GM18526 (cell line): ENCODE measurements around the gene HMG20A.

ENCODE experiments used
- POLR2A ChIP-seq: IDR thresholded peaks from 3 replicates; pipeline ENCODE4 v1.6.1; 2011; ENCODE audit not compliant: insufficient read length; ENCODE audit errors: extremely low read depth

The HMG20A gene

GRCh38 chr15:77497110-77497737, 76.5 kb downstream of the HMG20A start:
- TF ChIP-seq POLR2A, result no peak

- no peak for TF ChIP-seq POLR2A
Measured at GRCh38 chr15:77497942-77498361, 77.3 kb downstream of the HMG20A start.

- TF ChIP-seq POLR2A, result no peak
Measured at GRCh38 chr15:77499087-77499760, 78.5 kb downstream of the HMG20A start.

GRCh38 chr15:77500989-77501388, 80.3 kb downstream of the HMG20A start:
- TF ChIP-seq POLR2A, result no peak

GRCh38 chr15:77502379-77503095, 81.8 kb downstream of the HMG20A start:
- no peak for TF ChIP-seq POLR2A

GRCh38 chr15:77503240-77503639, 82.6 kb downstream of the HMG20A start:
- TF ChIP-seq POLR2A, result no peak

- TF ChIP-seq POLR2A, result no peak
Measured at GRCh38 chr15:77503764-77504163, 83.1 kb downstream of the HMG20A start.

GRCh38 chr15:77504306-77504705, 83.6 kb downstream of the HMG20A start:
- no peak for TF ChIP-seq POLR2A

GRCh38 chr15:77504871-77505270, 84.2 kb downstream of the HMG20A start:
- TF ChIP-seq POLR2A, result no peak

GRCh38 chr15:77505556-77505955, 84.9 kb downstream of the HMG20A start:
- no peak for TF ChIP-seq POLR2A

GRCh38 chr15:77506311-77507142, 85.8 kb downstream of the HMG20A start:
- no peak for TF ChIP-seq POLR2A

GRCh38 chr15:77507143-77507897, 86.6 kb downstream of the HMG20A start:
- no peak for TF ChIP-seq POLR2A

GRCh38 chr15:77507911-77508310, 87.2 kb downstream of the HMG20A start:
- TF ChIP-seq POLR2A, result no peak

GRCh38 chr15:77508541-77509243, 88.0 kb downstream of the HMG20A start:
- TF ChIP-seq POLR2A, result no peak
